Measurements from ENCODE around the gene RPS21.
"Not testable (repeated sequence)": the region's sequence is repeated elsewhere in the genome, so short reads cannot be mapped to it uniquely, and the experiment has no call there.

Gene RPS21

DNA sequence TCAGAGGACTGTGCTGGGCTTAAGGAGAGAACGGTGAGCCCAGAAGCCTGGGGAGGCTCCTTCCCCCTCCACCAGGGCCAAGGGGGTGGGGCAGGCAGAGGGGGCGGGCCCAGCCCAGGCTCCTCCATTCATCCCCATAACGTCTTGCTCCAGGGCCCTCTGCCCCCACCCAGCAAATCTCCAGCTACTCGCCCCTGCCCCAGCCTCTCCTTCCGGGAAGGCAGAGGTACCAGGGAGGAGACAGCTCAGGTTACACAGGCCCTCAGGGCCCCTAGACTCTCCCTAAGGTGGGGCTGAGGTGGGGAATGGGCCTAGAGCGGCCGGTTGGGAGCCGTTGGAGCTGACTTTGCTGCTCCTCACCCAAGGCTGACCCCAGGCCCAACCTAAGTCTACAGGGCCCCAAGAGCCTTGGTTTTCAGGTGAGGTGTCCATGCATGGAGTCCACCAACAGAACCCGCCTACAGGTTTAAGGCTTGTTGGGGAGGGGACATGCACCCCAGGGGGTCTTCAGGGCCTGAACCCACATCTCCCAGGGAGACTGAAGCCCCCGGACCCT is 21.0 kb upstream of the RPS21 start:
- no peak for DNase-seq

DNA sequence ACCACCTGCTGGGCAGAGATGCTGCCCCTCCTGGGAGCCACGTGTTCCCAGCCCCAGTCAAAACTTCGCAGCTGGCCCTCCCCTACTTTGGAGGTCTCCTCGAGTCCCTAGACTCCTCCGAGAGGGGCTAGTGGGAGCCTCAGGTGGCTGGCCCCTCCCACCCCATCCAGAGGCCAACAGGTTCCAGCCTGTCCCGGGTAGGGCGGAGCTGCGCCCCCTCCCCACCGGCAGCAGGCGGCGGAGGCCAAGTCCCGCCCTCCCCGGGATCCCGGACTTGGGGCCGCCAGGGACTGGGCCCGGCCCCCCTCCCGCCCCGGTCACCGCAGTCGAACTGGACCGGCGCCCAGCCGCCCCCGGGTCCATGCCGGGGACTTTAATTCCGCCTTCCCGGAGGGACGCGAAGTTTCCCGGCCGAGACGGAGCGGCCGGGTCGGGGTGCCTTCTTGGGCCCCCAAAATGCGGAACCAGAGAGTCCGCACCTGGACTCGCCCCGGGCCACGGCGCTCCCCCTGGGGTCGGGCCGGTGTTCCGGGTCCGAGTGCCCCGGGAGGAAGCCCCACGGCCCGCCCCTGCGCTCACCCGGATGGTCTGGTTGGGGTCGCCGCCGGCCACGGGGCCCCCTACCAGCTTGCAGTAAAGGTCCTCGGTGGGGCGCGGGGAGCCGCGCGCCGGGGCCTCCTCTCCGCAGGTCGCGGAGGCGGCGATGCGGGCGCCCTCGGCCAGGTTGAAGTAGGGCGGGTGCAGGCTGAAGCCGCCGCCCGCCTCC is 20.4 kb upstream of the RPS21 start:
- DNase-seq = no peak

DNA sequence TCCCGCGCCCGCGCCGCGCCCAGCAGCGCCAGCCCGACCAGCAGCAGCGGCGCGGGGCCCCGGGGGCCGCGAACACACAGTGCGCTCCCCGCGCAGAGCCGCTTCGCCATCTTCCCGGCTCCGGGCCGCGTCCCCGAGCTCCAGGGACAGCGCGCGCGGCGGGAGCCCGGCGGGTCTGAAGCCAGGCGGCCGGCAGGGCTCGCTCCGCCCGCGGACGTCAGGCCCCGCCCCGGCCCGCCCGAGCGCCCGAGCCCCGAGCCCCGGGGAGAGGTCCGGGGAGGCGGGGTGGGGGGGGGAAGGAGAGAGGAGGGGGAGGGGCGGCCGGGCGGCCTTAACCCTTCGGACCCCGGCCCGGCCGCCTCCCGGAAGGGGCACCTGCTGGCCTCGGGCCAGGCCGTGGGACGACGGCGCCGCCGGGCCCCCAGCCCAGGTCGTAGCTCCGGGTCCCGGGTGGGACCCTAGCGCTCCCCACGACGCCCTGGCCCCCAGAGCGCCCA is 19.7 kb upstream of the RPS21 start, which contains the start of gene LAMA5:
LAMA5 (minus strand) TSS at position 177 of the 497 bp plus-strand sequence; CDS start at position 110, 67 bp downstream.
- no peak for DNase-seq

DNA sequence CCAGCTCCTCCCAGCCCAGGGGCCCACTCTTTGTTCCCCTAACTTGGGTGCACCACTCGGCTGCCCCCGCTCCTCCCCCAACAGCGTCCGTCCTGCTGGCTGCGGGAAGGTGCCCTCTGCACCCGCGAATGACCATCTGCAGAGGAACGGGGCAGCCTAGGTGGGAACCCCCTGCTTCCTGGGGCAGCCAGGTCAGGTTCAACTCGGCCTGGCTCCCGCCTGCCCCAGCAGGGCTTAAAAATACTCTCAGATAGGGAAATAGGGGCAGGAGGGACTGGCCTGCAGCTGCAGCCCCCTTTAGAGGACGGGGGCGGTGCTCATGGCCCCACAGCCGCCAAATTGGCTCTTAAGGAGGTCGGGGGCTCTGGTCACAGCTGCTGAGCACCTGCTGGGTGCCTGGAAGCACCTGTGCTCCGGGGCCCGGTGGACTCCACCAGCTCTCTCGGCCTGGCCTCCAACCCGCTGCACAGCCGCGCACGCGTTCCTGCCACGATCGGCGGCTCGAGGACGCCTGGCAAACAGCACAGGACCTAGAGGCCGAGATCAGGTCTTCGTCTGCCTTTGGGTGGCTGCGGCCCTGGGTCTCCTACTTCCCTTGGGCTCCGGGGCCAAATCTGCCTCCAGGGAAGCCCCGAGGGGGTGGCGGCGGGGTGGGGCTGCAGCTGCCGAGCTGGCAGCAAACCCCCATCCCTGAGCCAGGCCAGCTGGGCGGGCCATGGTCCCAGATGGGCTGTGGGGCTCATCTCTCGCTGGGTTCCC is 19.1 kb upstream of the RPS21 start:
- DNase-seq = no peak

DNA sequence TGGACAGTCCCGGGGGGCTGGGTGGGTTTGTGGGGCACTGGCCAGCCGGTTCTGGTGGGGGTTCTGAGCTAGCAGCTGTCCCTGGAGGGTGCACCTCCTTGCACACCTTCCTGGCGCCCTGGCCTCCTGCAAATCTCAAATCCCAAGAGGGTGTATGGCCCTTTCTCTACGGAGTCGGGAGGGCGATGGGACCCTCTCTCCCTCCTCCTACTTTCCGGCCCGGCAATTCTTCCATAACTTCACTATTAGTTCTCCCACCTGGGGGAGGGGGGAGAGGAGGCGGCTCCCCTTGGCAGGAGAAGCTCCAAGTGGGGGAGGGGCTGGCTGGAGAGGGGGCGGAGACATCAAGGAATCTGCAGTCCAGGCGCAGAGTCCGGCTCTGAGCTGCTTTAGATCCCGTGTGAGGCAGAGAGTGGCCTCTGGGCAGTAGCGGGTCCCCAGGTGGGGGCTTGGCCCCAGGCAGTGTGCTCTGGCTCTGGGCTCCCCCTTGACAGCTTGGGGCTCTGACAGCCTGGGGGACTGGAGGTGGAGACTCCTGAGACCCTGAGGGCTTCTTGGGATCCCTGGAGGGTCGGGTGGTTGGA is 18.4 kb upstream of the RPS21 start:
- DNase-seq = no peak

DNA sequence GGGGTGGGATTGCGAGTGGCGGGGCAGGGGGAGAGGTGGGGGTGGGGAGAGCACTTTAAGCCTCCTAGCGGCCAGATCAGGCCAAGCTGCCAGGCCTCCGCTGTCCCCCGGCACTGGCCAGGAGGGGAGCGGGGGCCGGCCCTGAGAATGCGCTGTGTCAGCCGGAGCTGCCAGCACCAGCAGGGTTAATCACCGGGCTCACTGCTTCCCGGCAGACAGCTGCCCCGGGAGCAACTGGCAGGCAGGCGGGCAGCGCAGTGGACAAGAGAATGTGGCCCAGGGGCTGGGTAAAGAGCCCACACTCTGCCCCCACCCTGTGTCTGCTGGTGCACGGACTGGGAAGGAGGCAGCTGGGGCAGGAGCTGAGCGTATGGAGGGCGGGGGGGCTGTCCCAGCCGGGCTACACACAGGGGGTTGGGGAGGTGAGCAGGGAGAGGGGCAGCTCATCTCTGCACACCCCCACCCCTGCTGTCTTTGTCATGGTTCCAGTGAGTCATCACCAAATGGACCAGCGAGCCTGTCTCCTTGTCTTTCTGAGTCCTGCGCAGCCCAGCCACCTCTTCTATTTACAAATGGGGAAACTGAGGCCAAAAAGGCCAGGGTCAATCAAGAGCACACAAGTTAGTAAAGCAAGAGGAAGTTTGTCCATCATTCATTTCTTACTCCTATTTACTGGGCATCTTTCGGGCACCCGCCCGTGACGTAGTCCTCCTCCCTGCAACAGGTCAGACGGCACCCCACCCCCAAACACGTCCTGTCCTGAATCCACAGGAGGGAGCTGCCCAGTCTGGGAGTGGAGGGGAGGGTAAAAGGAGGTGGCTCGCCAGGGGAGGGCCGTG is 17.7 kb upstream of the RPS21 start:
- no peak for DNase-seq

DNA sequence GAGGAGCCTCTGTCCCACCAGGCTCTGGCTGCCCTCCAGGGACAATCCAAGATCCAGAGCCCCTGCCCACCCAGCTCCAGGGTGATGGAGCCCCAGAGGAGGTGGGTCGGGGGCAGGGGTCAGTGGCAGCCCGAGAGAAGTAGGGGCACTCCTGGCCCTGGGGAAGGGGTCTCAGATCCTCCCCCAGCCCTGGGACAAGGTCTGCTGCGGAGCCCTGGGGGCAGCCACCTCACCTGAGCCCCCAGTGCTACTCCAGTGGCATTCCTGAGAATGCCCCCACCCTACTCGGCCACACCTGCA is 17.1 kb upstream of the RPS21 start:
- DNase-seq = no peak

DNA sequence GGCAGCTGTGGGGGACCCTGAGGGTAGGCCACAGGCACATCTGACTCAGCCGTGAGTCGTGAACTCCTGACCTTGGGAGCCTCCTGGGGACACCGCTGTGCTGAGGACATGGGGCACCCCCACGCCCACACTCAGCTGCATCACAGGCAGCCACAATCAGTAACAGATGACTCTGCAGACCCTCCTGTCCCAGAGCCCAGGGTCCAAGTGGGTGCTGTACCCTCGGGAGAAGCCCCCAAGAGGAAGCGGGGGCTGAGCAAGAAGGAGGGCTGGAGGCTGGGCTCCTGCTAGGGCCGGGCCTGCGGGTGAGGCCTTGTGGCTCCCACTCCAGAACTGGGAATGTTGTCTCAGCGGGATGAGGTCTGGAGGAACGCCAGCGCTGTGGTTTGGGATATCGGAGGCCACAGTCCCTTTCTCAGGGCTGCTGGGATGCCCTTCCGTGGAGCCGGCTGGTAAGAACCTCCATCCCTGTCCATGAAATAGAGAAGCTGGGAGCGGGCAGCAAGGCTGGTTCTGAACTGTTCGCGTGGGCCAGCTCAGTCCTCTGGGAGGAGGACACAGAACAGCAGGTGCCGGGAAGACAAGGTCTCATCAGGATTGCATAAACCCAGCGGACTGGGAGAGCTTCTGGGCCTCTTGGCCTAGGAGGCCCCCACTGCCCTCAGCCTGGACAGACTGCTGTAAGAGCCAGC is 16.6 kb upstream of the RPS21 start:
- DNase-seq = no peak

DNA sequence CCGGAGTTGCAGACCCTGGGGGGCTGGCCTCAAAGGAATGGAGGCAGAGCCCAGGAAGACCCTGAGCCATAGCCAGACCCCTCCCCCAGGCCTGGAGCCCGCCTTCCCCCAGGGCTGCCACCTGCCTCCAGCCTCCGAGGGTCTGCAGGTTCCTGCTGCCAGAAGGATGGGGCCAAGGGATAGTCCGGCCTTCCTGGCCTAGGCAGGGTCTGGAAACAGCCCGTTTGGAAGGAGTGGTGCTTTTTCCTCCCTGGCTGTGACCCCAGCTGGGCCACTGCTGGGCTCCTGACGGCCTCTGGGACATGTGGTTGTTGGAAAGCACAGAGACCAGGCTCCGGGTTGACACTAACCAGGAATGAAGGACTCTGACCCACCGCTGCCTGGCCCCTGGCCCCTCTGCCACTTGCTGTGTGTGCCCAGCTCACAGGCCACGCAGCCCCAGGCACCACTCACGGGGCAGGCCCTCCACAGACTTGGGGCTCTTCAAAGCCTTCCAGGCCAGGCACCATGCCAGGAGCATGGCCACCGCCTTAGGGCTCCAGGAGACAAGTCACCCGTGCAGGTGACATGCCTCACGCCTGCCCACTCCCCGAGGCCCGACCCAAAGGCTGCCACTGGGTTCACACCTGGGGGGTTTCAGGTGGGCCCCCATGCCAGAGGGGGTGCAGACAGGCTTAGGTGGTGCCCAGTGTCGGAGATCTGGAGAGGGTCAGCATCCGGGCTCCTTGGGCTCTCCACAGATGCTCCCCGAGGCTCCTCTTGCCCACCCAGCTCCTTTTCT is 15.9 kb upstream of the RPS21 start:
- no peak for DNase-seq

DNA sequence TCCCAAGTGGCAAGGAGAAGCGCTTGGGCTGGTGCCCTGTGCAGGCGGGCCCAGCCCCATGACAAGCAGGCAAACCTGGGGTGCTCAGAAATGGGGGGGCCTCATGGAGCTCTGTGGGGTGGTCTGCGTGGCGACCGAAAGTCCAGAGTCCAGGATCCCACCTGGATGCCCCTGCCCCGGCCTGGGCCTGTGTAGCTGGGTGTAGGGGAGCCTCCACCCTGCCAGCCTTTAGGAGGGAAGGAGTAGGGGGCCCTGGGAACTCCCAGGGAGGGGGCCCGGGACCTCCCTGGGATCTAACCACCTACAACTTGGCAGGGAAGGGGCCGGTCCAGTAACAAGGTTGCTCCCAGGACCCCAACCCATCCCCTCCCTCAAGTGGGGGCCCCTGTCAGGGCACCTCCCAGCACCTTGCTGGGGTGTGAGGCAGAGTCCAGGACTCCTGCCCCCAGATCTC is 15.3 kb upstream of the RPS21 start:
- DNase-seq = no peak

DNA sequence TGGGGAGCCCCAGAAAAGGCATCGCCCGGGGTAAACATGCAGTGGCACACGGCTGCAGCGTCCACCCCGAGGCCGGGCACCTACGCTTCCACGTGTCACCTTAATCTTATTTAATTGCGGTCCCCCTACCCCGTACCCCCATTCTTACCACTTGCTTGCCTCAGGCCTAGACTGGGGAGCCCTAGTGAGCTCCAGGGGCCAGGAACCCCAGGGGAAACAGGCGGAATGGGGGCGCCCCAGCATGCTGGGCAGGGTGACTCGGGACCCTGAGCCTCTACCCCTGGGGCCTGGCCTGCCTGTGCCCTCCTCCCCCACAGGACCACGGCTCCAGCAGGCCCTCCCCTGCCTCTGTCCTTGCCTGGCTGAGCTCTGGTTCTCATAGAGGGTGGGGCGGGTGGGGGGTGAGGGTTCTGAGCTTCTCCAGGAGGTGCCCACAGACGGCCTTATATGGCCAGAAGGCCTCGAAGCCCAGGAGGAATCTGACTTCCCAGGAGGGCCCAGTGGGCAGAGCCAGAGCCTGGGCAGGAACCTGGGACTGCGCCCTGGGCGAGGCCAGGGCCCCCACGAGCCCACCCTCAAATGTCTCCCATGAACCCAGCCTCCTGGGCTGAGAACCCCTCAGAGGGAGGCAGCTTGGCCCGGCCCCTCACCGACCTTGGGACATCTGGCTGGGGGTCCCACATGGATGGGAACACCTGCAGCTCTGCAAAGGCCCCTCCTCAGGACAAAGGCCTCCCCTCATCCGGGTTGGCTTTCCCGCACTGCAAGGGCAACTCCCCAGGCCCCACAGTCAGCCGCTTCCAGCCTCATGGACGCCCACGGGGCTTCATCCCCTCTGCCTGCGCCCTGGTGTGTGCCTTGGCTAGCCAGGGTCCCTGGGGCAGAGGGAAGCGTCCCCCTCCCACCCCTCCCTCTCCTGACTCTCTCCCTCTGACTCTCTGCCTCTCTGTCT is 14.6 kb upstream of the RPS21 start:
- DNase-seq = no peak

DNA sequence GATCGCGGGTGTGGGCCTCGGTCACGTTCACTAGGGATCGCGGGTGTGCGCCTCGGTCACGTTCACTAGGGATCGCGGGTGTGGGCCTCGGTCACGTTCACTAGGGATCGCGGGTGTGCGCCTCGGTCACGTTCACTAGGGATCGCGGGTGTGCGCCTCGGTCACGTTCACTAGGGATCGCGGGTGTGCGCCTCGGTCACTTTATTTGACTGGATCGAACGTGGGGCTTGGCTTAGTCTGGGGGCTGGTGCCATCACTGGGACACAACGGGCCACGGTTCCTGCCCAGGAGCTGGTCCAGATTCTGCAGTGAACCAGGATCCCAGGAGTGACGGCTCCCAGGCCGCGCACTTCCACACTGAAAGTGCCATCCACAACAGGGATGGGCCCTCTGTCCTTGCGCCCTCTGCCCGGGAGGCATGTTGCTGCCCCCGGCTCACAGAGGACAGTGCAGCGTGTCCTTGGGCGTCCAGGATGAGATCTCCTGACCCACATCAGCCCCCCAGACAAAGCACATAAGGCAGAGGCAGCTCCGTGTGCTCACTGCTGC is 13.2 kb upstream of the RPS21 start:
- DNase-seq = not testable (repeated sequence)

DNA sequence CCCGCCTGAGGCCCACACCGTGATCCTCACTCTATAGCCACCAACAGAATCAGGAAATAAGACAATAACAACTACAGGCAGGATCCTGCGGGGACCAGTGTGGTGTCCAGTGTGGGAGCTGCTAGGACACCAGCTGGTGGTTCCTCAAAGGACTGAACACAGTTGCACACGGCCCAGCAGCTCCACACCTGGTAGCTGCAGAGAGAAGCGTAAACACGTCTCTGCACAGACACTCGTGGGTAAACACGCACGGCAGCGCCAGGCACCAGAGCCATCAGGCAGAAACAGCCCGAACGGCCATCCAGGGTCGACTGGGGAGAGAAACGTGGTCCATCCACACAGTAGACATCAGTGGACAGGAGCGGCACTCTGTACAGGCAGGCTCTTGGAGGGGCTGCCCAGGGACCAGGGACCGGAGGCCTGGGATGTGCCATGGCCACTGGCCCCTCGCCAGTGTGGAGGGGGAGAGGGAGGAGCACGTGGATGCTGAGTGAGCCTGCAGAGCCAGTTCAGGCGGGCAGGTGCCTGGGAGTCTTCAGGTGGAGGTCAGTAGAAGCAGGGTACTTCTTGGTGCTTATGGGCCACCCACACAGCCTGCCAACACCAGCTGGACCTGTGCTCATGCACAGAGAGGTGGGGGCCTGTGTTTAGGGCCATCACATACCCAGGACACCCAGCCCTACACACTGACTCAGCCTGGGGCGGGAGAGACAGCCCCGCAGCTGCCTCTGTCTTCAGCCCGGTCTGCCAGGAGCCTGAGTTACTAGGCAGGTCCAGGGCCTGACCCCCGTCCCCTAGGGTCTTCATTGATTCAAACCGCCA is 12.4 kb upstream of the RPS21 start:
- no peak for DNase-seq

DNA sequence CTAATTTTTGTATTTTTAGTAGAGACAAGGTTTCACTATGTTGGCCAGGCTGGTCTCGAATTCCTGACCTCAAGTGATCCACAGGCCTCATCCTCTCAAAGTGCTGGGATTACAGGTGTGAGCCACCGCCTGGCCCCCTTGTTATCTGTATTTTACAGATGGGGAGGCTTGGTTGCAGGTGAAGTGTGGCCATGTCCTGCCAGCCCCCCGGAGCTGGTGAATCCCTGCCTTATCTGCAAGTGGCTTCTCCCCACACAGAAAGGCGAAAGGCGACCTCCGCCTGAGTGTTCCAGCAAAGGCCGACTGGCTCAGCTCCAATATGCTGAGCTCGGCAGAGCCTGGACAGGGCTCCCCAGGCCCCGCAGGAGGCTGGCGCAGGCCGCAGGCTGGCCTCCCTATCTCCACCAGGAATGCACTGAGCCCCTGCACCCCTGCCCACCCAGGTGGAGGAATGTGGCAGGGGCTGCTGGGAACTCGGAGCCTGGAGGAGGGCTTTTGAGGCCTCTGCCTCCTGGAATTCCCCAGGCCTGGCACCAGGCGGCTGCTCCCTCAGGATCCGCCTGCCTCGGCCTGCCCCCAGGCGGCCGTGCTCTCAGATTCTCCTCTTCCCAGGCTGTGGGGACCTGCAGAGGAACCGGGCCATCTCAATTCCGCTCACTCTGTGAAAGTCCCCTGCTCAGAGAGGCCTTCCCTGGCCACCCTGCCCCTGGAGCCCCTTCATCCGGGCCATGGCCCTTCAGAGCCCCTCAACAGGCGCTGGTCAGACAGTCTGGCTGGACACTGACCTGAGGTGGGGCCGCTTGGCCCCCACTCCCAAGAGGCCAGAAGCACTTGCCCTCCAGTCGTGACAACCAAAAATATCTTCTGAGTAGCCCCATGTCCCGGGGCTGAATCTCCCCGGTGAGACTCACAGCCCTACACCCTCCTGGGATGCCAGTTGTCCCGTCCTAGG is 10.5 kb upstream of the RPS21 start:
- DNase-seq = no peak

DNA sequence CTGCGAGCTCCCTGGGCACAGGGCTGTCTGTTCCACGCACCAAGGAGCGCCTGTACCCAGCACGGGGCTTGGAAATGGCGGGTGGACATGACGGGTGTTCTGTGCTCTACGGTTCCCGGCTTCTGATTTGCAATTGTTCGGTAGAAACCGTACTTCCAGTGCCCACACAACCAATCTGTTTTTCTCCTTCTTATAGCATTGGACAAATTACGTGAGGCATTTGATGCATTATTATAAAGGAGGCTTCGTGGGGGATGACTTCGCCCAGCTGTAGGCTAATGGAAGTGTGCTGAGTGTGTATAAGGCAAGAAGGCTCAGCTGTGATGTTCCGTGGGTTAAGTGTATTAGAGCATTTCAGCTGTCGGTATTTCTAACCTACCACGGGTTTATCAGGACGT is 9.8 kb upstream of the RPS21 start:
- no peak for DNase-seq

DNA sequence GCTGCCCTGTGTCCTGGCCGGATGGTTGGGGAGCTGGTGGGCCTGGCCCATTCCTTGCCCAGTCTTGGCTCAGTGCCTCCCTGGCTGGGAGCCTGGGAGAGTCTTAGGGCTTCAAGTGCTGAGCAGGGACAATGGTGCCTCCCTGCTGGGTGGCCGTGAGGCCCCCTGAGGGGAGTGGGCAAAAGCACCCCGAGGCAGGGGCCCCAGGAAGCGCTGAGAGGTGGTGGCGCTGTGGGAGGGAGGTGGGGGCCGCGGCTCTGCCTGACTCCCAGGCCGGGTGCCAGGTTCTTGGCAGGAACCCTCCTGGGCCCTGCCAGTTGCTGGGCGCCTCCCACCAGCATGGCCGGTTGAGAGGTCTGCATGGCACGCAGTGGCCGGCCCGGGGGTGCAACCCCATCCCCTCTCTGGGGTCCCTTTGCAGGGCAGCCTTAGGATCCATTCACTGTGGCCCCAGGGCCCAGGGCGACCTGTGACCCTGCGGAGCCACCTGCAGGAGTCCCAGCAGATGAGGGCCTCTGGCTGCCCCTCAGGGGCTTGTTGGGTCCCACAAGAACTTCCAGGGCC is 9.2 kb upstream of the RPS21 start:
- DNase-seq = no peak

DNA sequence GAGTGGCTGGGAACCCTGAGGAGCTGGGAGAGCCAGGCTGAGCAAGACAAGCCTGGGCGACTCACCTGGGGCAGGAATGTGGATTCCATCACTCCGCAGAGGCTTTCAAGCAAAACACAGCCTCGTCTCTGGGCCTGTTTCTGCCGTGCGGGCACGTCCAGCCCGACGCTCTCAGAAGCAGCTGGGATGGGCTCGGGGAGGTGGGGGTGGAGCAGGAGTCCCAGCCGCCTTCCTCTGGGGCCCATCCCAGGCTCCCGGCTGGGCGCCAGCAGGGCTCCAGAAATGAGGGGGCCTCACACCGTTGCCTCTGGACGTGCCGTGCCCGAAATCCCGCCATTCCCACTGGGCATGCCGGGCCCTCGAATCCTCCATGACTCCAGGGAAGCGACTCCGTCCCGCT is 8.7 kb upstream of the RPS21 start:
- no peak for DNase-seq

Data from activated CD4-positive, alpha-beta T cell treated with anti-CD3 and anti-CD28 coated beads for 1 hour (primary cell).